WTC11 (cell line): ENCODE data around the gene USP2. TPM values are rescaled to one million over a fixed set of nuclear protein-coding genes. Genes with fewer than 3 reads are reported as not detected.

Experiments used
- ATAC-seq: fragments of 200-7000 bp; cut with Tn5 transposase; 2 replicates; pipeline ENCODE4 v1.10.0; 2021; ENCODE audit warnings: mild to moderate bottlenecking, moderate library complexity
- CTCF ChIA-PET: fragments of 300-600 bp; sonication (Branson Sonifier 250); formaldehyde crosslinking; loops from one replicate; lab custom pipeline; 2021; ENCODE audit warnings: antibody characterized with exemption; lab: Charles Lee
- POLR2A ChIA-PET: fragments of 350-600 bp; sonication (Branson Sonifier 250); formaldehyde crosslinking; loops from one replicate; lab custom pipeline; 2021; ENCODE audit warnings: antibody characterized with exemption; lab: Charles Lee
- DNase-seq: peaks from one replicate; pipeline ENCODE4 v3.0.0; 2021; ENCODE audit warnings: low spot score
- H3K27ac Mint-ChIP-seq: 2 replicates; pipeline ENCODE4 v1.8.0; 2021; ENCODE audit warnings: mixed read lengths
- H3K27me3 Mint-ChIP-seq: 2 replicates; pipeline ENCODE4 v1.8.0; 2021; ENCODE audit warnings: low read depth, mild to moderate bottlenecking, moderate library complexity, mixed read lengths
- H3K36me3 Mint-ChIP-seq: 2 replicates; pipeline ENCODE4 v1.8.0; 2021; ENCODE audit warnings: mixed read lengths
- H3K4me1 Mint-ChIP-seq: 2 replicates; pipeline ENCODE4 v1.8.0; 2022; ENCODE audit warnings: mixed read lengths
- H3K4me3 Mint-ChIP-seq: 2 replicates; pipeline ENCODE4 v1.8.0; 2021; ENCODE audit warnings: mild to moderate bottlenecking, moderate library complexity, mixed read lengths
- H3K9me3 Mint-ChIP-seq: 2 replicates; pipeline ENCODE4 v1.8.0; 2021; ENCODE audit warnings: mixed read lengths
- AFF4 ChIP-seq: sonication (generic); formaldehyde crosslinking; IDR thresholded peaks from 2 replicates; pipeline ENCODE4 v1.8.1; 2023; ENCODE audit warnings: mild to moderate bottlenecking, missing genetic modification reagents, borderline replicate concordance
- ATF2 ChIP-seq: sonication (generic); formaldehyde crosslinking; IDR thresholded peaks from 2 replicates; pipeline ENCODE4 v1.8.1; 2022; ENCODE audit warnings: low read depth, missing genetic modification reagents, borderline replicate concordance
- ATF3 ChIP-seq: sonication (generic); formaldehyde crosslinking; conservative IDR thresholded peaks from 2 replicates; pipeline ENCODE4 v1.8.1; 2022; ENCODE audit warnings: mild to moderate bottlenecking, missing genetic modification reagents
- CTCF ChIP-seq: fragments of 200-600 bp; IDR thresholded peaks from 2 replicates; pipeline ENCODE4 v1.8.0; 2022; ENCODE audit warnings: antibody characterized with exemption
- E2F4 ChIP-seq: sonication (generic); formaldehyde crosslinking; IDR thresholded peaks from 2 replicates; pipeline ENCODE4 v1.8.1; 2022; ENCODE audit warnings: low read depth, mild to moderate bottlenecking, moderate library complexity, missing genetic modification reagents, borderline replicate concordance
- GTF2I ChIP-seq: fragments of 250-450 bp; sonication (Bioruptor Pico); conservative IDR thresholded peaks from 2 replicates; pipeline ENCODE4 v1.4.0; 2021; ENCODE audit warnings: mild to moderate bottlenecking
- MLX ChIP-seq: sonication (generic); formaldehyde crosslinking; IDR thresholded peaks from 2 replicates; pipeline ENCODE4 v1.8.1; 2023; ENCODE audit warnings: mild to moderate bottlenecking, missing genetic modification reagents, moderate library complexity
- NFYB ChIP-seq: sonication (generic); formaldehyde crosslinking; conservative IDR thresholded peaks from 2 replicates; pipeline ENCODE4 v1.8.0; 2022; ENCODE audit warnings: low read depth, missing genetic modification reagents
- STAT6 ChIP-seq: sonication (generic); formaldehyde crosslinking; conservative IDR thresholded peaks from 2 replicates; pipeline ENCODE4 v1.8.1; 2023; ENCODE audit warnings: mild to moderate bottlenecking, low read depth, missing genetic modification reagents, moderate library complexity
- TEAD4 ChIP-seq: sonication (generic); formaldehyde crosslinking; IDR thresholded peaks from 2 replicates; pipeline ENCODE4 v1.8.0; 2022; ENCODE audit warnings: mild to moderate bottlenecking, missing genetic modification reagents
- ZBTB21 ChIP-seq: sonication (generic); formaldehyde crosslinking; IDR thresholded peaks from 2 replicates; pipeline ENCODE4 v1.8.1; 2023; ENCODE audit warnings: mild to moderate bottlenecking, missing genetic modification reagents, borderline replicate concordance
- ZBTB43 ChIP-seq: sonication (generic); formaldehyde crosslinking; IDR thresholded peaks from 2 replicates; pipeline ENCODE4 v1.8.1; 2023; ENCODE audit warnings: mild to moderate bottlenecking, missing genetic modification reagents
- ZNF263 ChIP-seq: sonication (generic); formaldehyde crosslinking; IDR thresholded peaks from 2 replicates; pipeline ENCODE4 v1.8.1; 2022; ENCODE audit warnings: low read depth, mild to moderate bottlenecking, moderate library complexity, missing genetic modification reagents
- ZNF281 ChIP-seq: sonication (generic); formaldehyde crosslinking; IDR thresholded peaks from 2 replicates; pipeline ENCODE4 v1.8.0; 2023; ENCODE audit warnings: mild to moderate bottlenecking, missing genetic modification reagents
- ZNF671 ChIP-seq: fragments of 250-450 bp; sonication (Bioruptor Pico); IDR thresholded peaks from 2 replicates; pipeline ENCODE4 v1.8.0; 2021; ENCODE audit warnings: mild to moderate bottlenecking
- ZSCAN18 ChIP-seq: fragments of 250-450 bp; sonication (Bioruptor Pico); IDR thresholded peaks from 2 replicates; pipeline ENCODE4 v2.1.2; 2022; ENCODE audit warnings: mild to moderate bottlenecking, moderate library complexity
- total RNA-seq: library from RNA; stranded (reverse); gene quantifications from 3 replicates; pipeline ENCODE4 v1.2.3, GENCODE V29; 2021

The USP2 gene
- total RNA-seq, 1 experiment from 2014 or later, result 8.0 TPM

GRCh38 chr11:119324189-119324588, 57.3 kb downstream of the USP2 start (continued):
- TF ChIP-seq ZNF671 (CRISPR knock-in tag) (no peak), ZBTB21 (CRISPR knock-in tag) (no peak), ATF3 (CRISPR knock-in tag) (no peak), E2F4 (CRISPR knock-in tag) (no peak)

GRCh38 chr11:119323532-119324033, 57.9 kb downstream of the USP2 start:
- peaks cover 32% of the 10 kb centered on the region for H3K4me1 Mint-ChIP-seq
- TF ChIP-seq ATF2 (CRISPR knock-in tag), result no peak
- no peak for TF ChIP-seq ZSCAN18 (CRISPR knock-in tag)
- no peak for TF ChIP-seq STAT6 (CRISPR knock-in tag)
- TF ChIP-seq ZBTB43 (CRISPR knock-in tag), result no peak
- no peak for TF ChIP-seq TEAD4 (CRISPR knock-in tag)
- no peak for TF ChIP-seq ZNF281 (CRISPR knock-in tag)
- TF ChIP-seq AFF4 (CRISPR knock-in tag), result 0 out of 2 replicates have a peak, but pooled peaks have one; percentile 22
- peak; percentile 86 for TF ChIP-seq CTCF
- no peak for TF ChIP-seq MLX (CRISPR knock-in tag)
- no peak for TF ChIP-seq ZNF263
- TF ChIP-seq NFYB (CRISPR knock-in tag), result no peak
- TF ChIP-seq GTF2I (CRISPR knock-in tag), result peak; percentile 99

More at GRCh38 chr11:119323532-119324033, 57.9 kb downstream of the USP2 start:
- Mint-ChIP-seq H3K27me3 (peaks cover 3% of the 10 kb centered on the region; the same call in 1 of the 2 replicates), H3K4me3 (no peak overlapping the region; the same call in 1 of the 2 replicates), H3K27ac (no peak overlapping the region), H3K9me3 (no peaks in the 10 kb centered on the region), H3K36me3 (no peaks in the 10 kb centered on the region)
- CTCF ChIA-PET, result interaction anchor here (0.6 to 13.7 kb wide), 32 partner anchors 8 to 406 kb away, joined by 3 to 387 read pairs (median 4); partner anchors contain the start of genes ABCG4, C1QTNF5, C2CD2L and CBL
- DNase-seq, result peak; percentile 90
- peak; percentile 5 for ATAC-seq
- POLR2A ChIA-PET, result interaction anchor here (0.7 to 1.6 kb wide), 3 partner anchors 8 to 117 kb away, joined by 3 to 9 read pairs (median 3); partner anchors contain the start of gene CBL
